GM12874 (cell line): ENCODE data around the gene INSRR.

Experiments
- TF ChIP-seq, protein P1 (sequence below): IDR thresholded peaks from 2 replicates; pipeline ENCODE4 v1.5.1; 2011; ENCODE audit warnings: low read depth, mild to moderate bottlenecking, control low read depth, low read length, moderate library complexity; ENCODE audit not compliant: insufficient read depth

Gene INSRR

DNA sequence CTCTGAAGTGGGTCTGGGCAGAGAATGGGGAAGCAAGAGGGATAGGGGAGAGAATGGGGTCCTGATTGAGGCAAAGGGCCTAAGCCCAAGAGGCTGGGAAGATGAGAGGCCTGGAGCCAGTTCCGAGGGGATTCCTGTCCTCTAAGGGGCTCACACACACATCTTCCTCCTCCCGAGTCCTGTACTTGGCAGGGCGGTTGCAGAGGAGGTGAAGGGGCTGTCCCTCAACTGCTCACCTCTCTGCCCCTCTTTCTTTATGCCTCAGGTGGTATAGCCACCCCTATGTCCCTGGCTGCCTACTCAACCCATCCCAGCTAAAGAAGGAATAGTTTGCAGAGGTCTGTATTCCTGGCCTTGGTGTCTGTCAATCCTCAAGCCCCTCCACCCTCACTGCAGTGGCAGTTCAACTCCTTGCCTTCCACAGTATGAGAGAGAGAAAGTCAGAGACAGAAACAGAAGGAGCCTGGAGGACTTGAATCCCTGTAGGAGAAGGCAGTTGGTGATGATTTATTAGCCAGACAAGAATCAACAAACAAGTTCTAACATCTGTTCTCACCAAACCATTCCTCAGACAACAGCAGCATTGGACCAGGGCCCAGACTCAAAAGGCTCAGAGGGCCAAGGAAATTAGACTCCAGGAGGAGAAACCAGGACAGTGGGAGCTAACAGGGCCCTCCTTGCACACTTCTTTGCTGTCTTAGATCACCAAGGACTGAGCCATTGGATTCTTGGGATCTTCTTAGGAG, 53.0 kb downstream of the INSRR start:
- TF ChIP-seq, protein P1, sequence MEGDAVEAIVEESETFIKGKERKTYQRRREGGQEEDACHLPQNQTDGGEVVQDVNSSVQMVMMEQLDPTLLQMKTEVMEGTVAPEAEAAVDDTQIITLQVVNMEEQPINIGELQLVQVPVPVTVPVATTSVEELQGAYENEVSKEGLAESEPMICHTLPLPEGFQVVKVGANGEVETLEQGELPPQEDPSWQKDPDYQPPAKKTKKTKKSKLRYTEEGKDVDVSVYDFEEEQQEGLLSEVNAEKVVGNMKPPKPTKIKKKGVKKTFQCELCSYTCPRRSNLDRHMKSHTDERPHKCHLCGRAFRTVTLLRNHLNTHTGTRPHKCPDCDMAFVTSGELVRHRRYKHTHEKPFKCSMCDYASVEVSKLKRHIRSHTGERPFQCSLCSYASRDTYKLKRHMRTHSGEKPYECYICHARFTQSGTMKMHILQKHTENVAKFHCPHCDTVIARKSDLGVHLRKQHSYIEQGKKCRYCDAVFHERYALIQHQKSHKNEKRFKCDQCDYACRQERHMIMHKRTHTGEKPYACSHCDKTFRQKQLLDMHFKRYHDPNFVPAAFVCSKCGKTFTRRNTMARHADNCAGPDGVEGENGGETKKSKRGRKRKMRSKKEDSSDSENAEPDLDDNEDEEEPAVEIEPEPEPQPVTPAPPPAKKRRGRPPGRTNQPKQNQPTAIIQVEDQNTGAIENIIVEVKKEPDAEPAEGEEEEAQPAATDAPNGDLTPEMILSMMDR = no peak

DNA sequence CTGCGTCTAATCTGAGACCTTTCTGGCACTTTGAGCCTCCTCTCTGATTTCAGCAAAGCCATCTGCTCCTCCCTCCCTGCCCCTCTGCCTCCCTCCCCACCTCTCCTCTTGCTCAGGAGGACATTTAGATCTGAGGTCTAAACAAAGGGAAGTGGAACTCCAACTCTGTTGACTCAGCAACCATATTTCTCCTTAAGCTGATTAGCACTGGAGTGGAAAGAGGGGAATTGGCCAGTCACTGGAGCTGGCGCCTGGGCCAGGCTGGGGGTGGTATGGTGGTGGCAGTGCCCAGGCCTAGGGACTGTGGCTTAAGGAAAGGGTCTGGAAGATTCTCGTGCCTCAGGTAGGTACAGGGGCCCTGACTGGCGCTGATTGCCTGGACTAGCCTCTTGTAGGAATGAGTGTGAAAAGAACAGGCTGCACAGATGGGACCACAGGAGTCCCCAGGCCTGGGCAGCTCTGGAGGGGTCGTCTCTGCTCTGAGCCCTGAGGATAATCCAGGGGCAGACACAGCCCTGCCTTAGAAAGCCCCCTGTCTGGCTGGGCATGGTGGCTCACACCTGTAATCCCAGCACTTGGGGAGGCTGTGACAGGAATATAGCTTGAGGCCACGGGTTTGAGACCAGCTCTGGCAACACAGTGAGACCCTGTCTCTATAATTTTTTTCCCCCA, 54.2 kb downstream of the INSRR start:
- TF ChIP-seq, protein P1 = no peak

DNA sequence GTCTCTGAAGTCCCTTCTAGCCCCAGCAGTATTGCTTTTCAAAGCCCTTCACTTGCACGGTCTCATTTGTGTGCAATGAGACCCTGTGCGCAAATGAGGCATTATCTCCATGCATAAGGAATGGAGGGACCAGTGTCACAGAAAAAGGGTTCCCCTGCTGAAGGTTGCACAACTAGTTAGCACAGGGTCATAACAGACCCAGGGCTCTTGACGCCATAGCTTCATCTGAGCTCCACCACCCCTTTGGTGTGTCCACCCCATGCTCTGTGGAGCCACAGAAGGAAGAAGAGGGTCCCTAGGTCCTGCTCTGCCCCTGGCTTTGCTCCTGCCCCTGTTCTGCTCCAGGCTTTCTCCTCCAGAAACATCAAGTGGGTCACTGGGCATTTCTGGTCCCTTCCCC, 54.9 kb downstream of the INSRR start:
- TF ChIP-seq, protein P1 = no peak

DNA sequence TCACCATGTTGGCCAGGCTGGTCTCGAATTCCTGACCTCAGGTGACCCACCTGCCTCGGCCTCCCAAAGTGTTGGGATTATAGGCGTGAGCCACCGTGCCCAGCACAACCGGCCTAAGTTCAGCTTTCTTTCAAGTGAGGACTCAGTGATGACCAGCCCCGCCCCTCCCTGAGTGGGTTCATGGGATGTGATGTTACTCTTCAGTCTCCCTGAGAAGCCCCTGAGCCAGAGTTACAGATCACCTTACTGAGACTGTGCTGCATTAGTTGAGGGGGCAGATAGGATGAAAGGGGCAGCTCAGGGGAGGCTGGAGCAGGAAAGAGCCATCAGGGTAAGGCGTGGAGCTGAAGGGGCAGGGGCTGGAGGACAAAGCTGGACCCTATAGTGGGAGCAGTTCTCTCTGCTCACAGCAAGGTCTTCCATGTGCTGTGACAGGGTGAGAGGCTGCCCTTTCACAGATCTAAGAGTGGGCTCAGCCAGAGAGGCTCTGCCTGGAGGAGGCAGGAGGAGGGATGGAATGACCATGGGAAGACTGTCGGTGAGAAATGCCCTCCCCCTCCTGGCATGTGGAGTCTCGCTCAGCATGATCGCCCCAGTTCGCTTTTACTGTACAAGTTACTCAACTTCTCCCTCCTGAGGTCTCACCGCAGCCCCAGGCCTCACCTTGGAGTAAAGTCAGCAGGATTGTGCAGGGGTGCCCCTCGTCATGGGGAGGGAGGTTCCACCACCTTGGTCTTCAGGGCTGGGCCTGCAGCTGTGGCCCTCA, 55.6 kb downstream of the INSRR start:
- TF ChIP-seq, protein P1 = no peak

DNA sequence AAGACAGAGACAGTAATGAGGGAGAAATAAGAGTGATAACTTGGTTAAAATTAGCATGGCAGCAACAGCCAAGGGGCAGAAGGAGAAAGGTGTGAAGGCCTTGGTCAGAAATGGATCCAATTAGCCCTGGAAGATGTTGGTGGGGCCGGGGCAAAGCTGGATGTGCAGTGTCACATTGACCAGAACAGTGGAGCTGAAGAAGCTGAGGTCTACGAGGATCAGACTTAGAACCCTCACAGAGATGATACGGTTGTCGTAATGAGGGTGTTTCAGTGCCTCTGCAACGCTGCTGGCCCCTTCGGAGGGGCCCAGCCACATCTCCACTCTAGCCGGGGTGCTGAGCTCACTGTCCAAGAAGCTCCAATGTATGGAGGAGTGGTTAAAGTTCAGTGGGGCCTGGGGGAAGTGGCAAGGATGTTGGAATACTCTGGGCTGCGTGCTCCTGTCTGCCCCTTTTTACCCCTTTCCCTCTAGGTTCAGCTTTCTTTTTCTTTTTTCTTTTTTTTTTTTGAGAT, 56.4 kb downstream of the INSRR start:
- TF ChIP-seq, protein P1 = no peak

DNA sequence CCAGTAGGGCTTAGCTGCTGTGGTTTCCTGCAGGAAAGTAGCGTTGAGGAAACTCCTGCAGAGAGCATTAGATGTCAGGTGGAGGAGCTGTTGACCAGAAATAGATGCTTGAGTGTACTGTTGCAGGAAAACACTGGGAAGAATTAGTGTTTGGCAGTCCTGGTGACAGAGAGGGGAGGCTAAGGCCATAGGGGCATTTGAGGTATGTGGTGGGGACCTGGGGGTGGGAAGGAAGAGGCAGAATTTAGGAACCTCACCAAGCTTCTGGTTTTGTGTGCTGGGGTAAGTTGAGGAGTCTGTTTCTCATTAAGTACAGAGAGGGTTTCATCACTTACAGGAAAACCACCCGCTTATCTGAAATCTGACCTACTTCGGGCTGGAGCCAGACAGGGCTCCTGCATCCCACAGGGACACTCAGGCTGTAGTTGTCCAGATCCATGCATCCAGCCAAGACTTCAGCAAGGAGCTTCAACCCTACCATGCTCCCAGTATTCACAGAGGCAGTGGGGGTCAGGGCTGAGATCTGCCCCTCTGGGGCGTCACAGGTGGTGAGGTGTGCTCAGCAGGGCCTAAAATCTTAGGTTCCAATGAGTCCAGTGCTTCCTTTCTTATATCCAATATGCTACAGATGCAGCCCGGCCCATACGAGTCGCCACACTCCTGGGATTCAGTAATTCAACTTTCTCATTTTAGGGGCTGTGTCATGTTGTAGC, 57.4 kb downstream of the INSRR start:
- TF ChIP-seq, protein P1 = no peak
